HepG2 (cell line): Measurements from ENCODE around the gene TEX12. TPM values are rescaled to one million over a fixed set of nuclear protein-coding genes. Genes with fewer than 3 reads are reported as not detected.
"Not testable (repeated sequence)": the region's sequence is repeated elsewhere in the genome, so short reads cannot be mapped to it uniquely, and the experiment has no call there.

Experiments
- ATAC-seq: fragments of 200-7000 bp; cut with Tn5 transposase; 3 replicates; pipeline ENCODE4 v1.9.1; 2020; ENCODE audit warnings: mild to moderate bottlenecking, moderate library complexity
- BruUV-seq: library from RNA; stranded (reverse); fragments of 400-500 nt; replicated peaks from 2 replicates; lab custom pipeline; 2021; lab: Mats Ljungman, UMichigan
- CTCF ChIA-PET: fragments of 300-600 bp; formaldehyde crosslinking; extraction: SDS; loops from one replicate; lab custom pipeline; 2021; ENCODE audit warnings: low total read pairs, inconsistent platforms, low intra/inter-chr PET ratio; lab: Yijun Ruan, JAX
- POLR2A ChIA-PET: fragments of 350-600 bp; sonication (Branson Sonifier 250); formaldehyde crosslinking; loops from one replicate; lab custom pipeline; 2020; ENCODE audit warnings: antibody characterized with exemption, inconsistent platforms; lab: Yijun Ruan, JAX
- DNase-seq: peaks from one replicate; pipeline ENCODE4 v3.0.0-alpha.2; 2015; ENCODE audit warnings: low spot score
- FAIRE-seq: peaks from 3 replicates; lab custom pipeline; 2011; peaks lifted over from hg19 to GRCh38; lab: Jason Lieb, UNC
- H2AFZ ChIP-seq: one replicate; pipeline ENCODE4 v1.6.1; 2011; ENCODE audit warnings: low read length, inconsistent platforms
- H3K27ac ChIP-seq: fragments of 300-600 bp; 3 replicates; pipeline ENCODE4 v1.8.0; 2011; ENCODE audit warnings: mixed run types, mild to moderate bottlenecking, mixed read lengths, low read length, inconsistent platforms; ENCODE audit not compliant: insufficient read depth; ENCODE audit errors: extremely low read length
- H3K27me3 ChIP-seq, 2 experiments: fragments of 200-600 bp in 1 of 2; 2 replicates in 1 of 2; 3 replicates in 1 of 2; pipeline versions ENCODE4 v1.6.0 to v1.8.0; 2011; ENCODE audit warnings: low read length in 2 of 2, mild to moderate bottlenecking in 2 of 2, moderate library complexity in 2 of 2, inconsistent platforms in 1 of 2; ENCODE audit not compliant: insufficient read depth in 2 of 2, control insufficient read depth in 1 of 2
- H3K36me3 ChIP-seq, 2 experiments: fragments of 200-600 bp in 1 of 2; replicated peaks in 1 of 2; 2 replicates in 1 of 2; 3 replicates in 1 of 2; pipeline versions ENCODE4 v1.5.1 to v1.8.0; 2011; ENCODE audit warnings: low read length in 2 of 2, inconsistent platforms in 1 of 2; ENCODE audit not compliant: insufficient read depth in 2 of 2, control insufficient read depth in 1 of 2
- H3K4me1 ChIP-seq: 2 replicates; pipeline ENCODE4 v1.5.1; 2012; ENCODE audit warnings: low read length, inconsistent platforms; ENCODE audit not compliant: insufficient read depth
- H3K4me2 ChIP-seq: 2 replicates; pipeline ENCODE4 v1.6.0; 2011; ENCODE audit warnings: low read depth, low read length, inconsistent platforms
- H3K4me3 ChIP-seq, 3 experiments: fragments of 200-600 bp in 1 of 3; sonication (generic), shearing (Covaris generic) in 1 of 3; replicated peaks in 1 of 3; 2 replicates each; pipeline ENCODE4 v1.5.1; 2011 to 2016; ENCODE audit warnings: low read length in 3 of 3, inconsistent platforms in 2 of 3, low read depth in 2 of 3, mild to moderate bottlenecking in 2 of 3, control low read depth in 1 of 3, mixed read lengths in 1 of 3; ENCODE audit not compliant: insufficient read depth in 1 of 3
- H3K79me2 ChIP-seq: one replicate; pipeline ENCODE4 v1.6.1; 2011; ENCODE audit warnings: low read length, inconsistent platforms; ENCODE audit not compliant: insufficient read depth
- H3K9ac ChIP-seq: 2 replicates; pipeline ENCODE4 v1.6.0; 2011; ENCODE audit warnings: mild to moderate bottlenecking, low read depth, low read length, inconsistent platforms; ENCODE audit not compliant: insufficient read depth
- H3K9me3 ChIP-seq: 2 replicates; pipeline ENCODE4 v1.5.1; 2012; ENCODE audit warnings: mild to moderate bottlenecking, low read length
- H4K20me1 ChIP-seq: 2 replicates; pipeline ENCODE4 v1.6.0; 2011; ENCODE audit warnings: inconsistent platforms, mild to moderate bottlenecking, low read length, moderate library complexity; ENCODE audit not compliant: insufficient read depth
- JDP2 ChIP-seq: sonication (generic); formaldehyde crosslinking; IDR thresholded peaks from 2 replicates; pipeline ENCODE4 v1.8.1; 2022; ENCODE audit warnings: missing genetic modification reagents, borderline replicate concordance
- MAFF ChIP-seq: IDR thresholded peaks from 2 replicates; pipeline ENCODE4 v1.6.1; 2011; ENCODE audit warnings: low read depth, low read length, improper control_type of control experiment
- MAFK ChIP-seq, 2 experiments: IDR thresholded peaks in 1 of 2; conservative IDR thresholded peaks in 1 of 2; 2 replicates each; pipeline ENCODE4 v1.6.1; 2011; ENCODE audit warnings: improper control_type of control experiment in 2 of 2, low read length in 2 of 2
- NFKBIZ ChIP-seq: IDR thresholded peaks from 2 replicates; pipeline ENCODE4 v1.6.1; 2018; ENCODE audit warnings: missing genetic modification reagents, missing compliant biosample characterization
- TSC22D2 ChIP-seq: sonication (generic); formaldehyde crosslinking; IDR thresholded peaks from 2 replicates; pipeline ENCODE4 v1.5.1; 2020; ENCODE audit warnings: missing genetic modification reagents, mild to moderate bottlenecking, borderline replicate concordance
- ZNF225 ChIP-seq: sonication (generic); formaldehyde crosslinking; IDR thresholded peaks from 2 replicates; pipeline ENCODE4 v1.4.0; 2020; ENCODE audit warnings: mild to moderate bottlenecking, missing genetic modification reagents
- ZNF253 ChIP-seq: sonication (generic); formaldehyde crosslinking; IDR thresholded peaks from 2 replicates; pipeline ENCODE4 v1.8.0; 2022; ENCODE audit warnings: mild to moderate bottlenecking, missing genetic modification reagents, borderline replicate concordance
- WGBS: methylation state at CpG from one replicate; pipeline ENCODE4 v1.1.6; 2017; ENCODE audit warnings: low lambda C conversion rate; 5-methylcytosine and 5-hydroxymethylcytosine counted together
- in situ Hi-C: cut with HindIII; loops from 2 replicates; pipeline ENCODE4 v1.10.0; 2017; ENCODE audit warnings: low pct_unique_long_range_greater_than_20kb; ENCODE audit not compliant: extremely low pct_ligation_motif_present
- intact Hi-C: fragments of 100-400 bp; cut with micrococcal nuclease; formaldehyde crosslinking; loops from one replicate; pipeline ENCODE4 v1.10.0; 2022; ENCODE audit not compliant: unreplicated experiment
- polyA plus RNA-seq, 8 experiments: library from polyadenylated mRNA; depleted of rRNA in 3 of 8; stranded (reverse) in 7 of 8; unstranded in 1 of 8; fragments of >200 nt; fragmentation: Illumina TruSeq in 4 of 8; extraction: Trizol in 4 of 8; gene quantifications; 2 replicates each; pipeline versions ENCODE4 v1.2.1 to v1.2.3, GENCODE V29; 2011 to 2016; ENCODE audit warnings: low read depth in 4 of 8, missing spikeins in 1 of 8, mixed read lengths in 1 of 8; ENCODE audit not compliant: insufficient read depth in 1 of 8
- total RNA-seq, 5 experiments: library from RNA; depleted of rRNA; stranded (reverse); fragments of >200 nt; fragmentation: Illumina TruSeq; extraction: Trizol; gene quantifications; 2 replicates each; pipeline ENCODE4 v1.2.3, GENCODE V29; 2016; ENCODE audit warnings: low read depth in 1 of 5
- TF ChIP-seq, protein P1 (sequence below): sonication (generic); formaldehyde crosslinking; IDR thresholded peaks from 2 replicates; pipeline ENCODE4 v1.4.0; 2020; ENCODE audit warnings: missing genetic modification reagents, borderline replicate concordance

Gene TEX12
- total and polyA plus RNA-seq, 2 of the 13 experiments (the other 11 are each of a cell fraction or from before 2014, with no cell fraction given) = not detected

DNA sequence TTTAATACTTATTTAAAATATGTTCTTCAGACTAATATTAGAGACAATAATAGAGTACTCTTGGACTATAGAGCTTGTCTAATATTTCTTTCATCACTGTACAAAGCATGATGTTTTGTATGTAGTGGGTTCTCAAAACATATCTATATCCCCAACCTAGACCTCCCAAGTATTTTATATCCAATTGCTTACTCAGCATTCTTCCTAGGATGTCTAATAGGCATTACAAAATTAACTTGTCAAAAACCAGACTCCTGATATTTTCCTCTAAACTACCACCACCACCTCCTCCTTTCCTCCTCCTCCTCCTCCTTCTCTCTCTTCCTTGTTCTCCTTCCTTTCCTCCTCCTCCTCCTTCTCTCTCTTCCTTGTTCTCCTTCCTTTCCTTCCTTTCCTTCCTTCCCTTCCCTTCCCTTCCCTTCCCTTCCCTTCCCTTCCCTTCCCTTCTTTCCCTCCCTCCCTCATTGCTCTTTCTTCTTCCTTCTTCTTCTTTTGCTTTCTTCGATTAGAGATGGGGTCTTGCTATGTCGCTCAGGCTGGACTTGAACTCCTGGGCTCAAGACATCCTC is 29.4 kb downstream of the TEX12 start:
- H3K4me2 ChIP-seq = no peak overlapping the region
- no peak for TF ChIP-seq NFKBIZ (CRISPR knock-in tag)
- TF ChIP-seq MAFK (conservative IDR thresholded peaks at IDR 0.05 in 1 of 2, IDR thresholded peaks at IDR 0.05 in 1 of 2; ENCODE audit: low read length in 2 of 2) = peak; percentile 90 to 97
- TF ChIP-seq ZNF225 (CRISPR knock-in tag) = no peak
- TF ChIP-seq TSC22D2 (CRISPR knock-in tag) = no peak
- no peak for TF ChIP-seq JDP2 (CRISPR knock-in tag)
- peak; percentile 91 for TF ChIP-seq MAFF
- no peak for TF ChIP-seq ZNF253 (CRISPR knock-in tag)
- TF ChIP-seq, protein P1, sequence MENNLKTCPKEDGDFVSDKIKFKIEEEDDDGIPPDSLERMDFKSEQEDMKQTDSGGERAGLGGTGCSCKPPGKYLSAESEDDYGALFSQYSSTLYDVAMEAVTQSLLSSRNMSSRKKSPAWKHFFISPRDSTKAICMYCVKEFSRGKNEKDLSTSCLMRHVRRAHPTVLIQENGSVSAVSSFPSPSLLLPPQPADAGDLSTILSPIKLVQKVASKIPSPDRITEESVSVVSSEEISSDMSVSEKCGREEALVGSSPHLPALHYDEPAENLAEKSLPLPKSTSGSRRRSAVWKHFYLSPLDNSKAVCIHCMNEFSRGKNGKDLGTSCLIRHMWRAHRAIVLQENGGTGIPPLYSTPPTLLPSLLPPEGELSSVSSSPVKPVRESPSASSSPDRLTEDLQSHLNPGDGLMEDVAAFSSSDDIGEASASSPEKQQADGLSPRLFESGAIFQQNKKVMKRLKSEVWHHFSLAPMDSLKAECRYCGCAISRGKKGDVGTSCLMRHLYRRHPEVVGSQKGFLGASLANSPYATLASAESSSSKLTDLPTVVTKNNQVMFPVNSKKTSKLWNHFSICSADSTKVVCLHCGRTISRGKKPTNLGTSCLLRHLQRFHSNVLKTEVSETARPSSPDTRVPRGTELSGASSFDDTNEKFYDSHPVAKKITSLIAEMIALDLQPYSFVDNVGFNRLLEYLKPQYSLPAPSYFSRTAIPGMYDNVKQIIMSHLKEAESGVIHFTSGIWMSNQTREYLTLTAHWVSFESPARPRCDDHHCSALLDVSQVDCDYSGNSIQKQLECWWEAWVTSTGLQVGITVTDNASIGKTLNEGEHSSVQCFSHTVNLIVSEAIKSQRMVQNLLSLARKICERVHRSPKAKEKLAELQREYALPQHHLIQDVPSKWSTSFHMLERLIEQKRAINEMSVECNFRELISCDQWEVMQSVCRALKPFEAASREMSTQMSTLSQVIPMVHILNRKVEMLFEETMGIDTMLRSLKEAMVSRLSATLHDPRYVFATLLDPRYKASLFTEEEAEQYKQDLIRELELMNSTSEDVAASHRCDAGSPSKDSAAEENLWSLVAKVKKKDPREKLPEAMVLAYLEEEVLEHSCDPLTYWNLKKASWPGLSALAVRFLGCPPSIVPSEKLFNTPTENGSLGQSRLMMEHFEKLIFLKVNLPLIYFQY (CRISPR knock-in tag) = no peak
- no peak overlapping the region for H3K4me3 ChIP-seq
- H3K9ac ChIP-seq = no peak overlapping the region
- in situ Hi-C loops = no loop called here
- H3K27me3 ChIP-seq = peaks cover 0 to 3% of the 10 kb centered on the region in 2 experiments; a peak in 2 of 5 replicates
- intact Hi-C loops = no loop called here
- no peaks in the 10 kb centered on the region for H3K79me2 ChIP-seq
- no peaks in the 10 kb centered on the region for H4K20me1 ChIP-seq
- no peak overlapping the region for H3K27ac ChIP-seq
- ChIA-PET POLR2A (interaction anchor here (0.6 kb wide), 1 partner anchor 84 kb away, joined by 4 read pairs; no protein-coding TSS in a partner anchor), CTCF (no interaction called here)
- ATAC-seq (no peak), DNase-seq (no peak), FAIRE-seq (no peak)
- H3K36me3 ChIP-seq = no peaks in the 10 kb centered on the region
- H3K9me3 ChIP-seq = no peaks in the 10 kb centered on the region
- 27% methylated on average over 2 of the region's 2 CpGs for WGBS
- BruUV-seq = no TSS peak
- no peaks in the 10 kb centered on the region for H3K4me1 ChIP-seq
- H2AFZ ChIP-seq = no peak overlapping the region

DNA sequence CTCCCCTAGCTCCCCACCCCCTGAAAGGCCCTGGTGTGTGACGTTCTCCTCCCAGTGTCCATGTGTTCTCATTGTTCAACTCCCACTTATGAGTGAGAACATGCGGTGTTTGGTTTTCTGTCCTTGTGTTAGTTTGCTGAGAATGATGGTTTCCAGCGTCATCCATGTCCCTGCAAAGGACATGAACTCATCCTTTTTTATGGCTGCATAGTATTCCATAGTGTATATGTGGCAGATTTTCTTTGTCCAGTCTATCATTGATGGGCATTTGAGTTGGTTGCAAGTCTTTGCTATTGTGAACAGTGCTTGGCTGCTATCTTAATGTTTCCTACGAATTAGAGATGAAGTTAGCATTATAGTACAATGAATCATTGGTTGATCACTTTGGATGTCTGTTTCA is 31.9 kb downstream of the TEX12 start:
- FAIRE-seq, POLR2A ChIA-PET, H4K20me1 ChIP-seq, H3K4me2 ChIP-seq, H3K9ac ChIP-seq, H3K9me3 ChIP-seq, DNase-seq, H3K27me3 ChIP-seq, H3K27ac ChIP-seq, CTCF ChIA-PET, in situ Hi-C loops, H3K4me3 ChIP-seq, intact Hi-C loops, H3K36me3 ChIP-seq, ATAC-seq, H2AFZ ChIP-seq, BruUV-seq, H3K79me2 ChIP-seq, H3K4me1 ChIP-seq: not testable (repeated sequence)
- 38% methylated on average over 4 of the region's 4 CpGs for WGBS
